HepG2 (cell line): Measurements from ENCODE around the gene EEF2. TPM values are rescaled to one million over a fixed set of nuclear protein-coding genes. Genes with fewer than 3 reads are reported as not detected.
"Not testable (repeated sequence)": the region's sequence is repeated elsewhere in the genome, so short reads cannot be mapped to it uniquely, and the experiment has no call there.

Experiments used
- ATAC-seq: fragments of 200-7000 bp; cut with Tn5 transposase; 3 replicates; pipeline ENCODE4 v1.9.1; 2020; ENCODE audit warnings: mild to moderate bottlenecking, moderate library complexity
- BruUV-seq: library from RNA; stranded (reverse); fragments of 400-500 nt; replicated peaks from 2 replicates; lab custom pipeline; 2021; lab: Mats Ljungman, UMichigan
- CTCF ChIA-PET: fragments of 300-600 bp; formaldehyde crosslinking; extraction: SDS; loops from one replicate; lab custom pipeline; 2021; ENCODE audit warnings: low total read pairs, inconsistent platforms, low intra/inter-chr PET ratio; lab: Yijun Ruan, JAX
- POLR2A ChIA-PET: fragments of 350-600 bp; sonication (Branson Sonifier 250); formaldehyde crosslinking; loops from one replicate; lab custom pipeline; 2020; ENCODE audit warnings: antibody characterized with exemption, inconsistent platforms; lab: Yijun Ruan, JAX
- DNase-seq: peaks from one replicate; pipeline ENCODE4 v3.0.0-alpha.2; 2015; ENCODE audit warnings: low spot score
- FAIRE-seq: peaks from 3 replicates; lab custom pipeline; 2011; peaks lifted over from hg19 to GRCh38; lab: Jason Lieb, UNC
- H2AFZ ChIP-seq: one replicate; pipeline ENCODE4 v1.6.1; 2011; ENCODE audit warnings: low read length, inconsistent platforms
- H3K27ac ChIP-seq: fragments of 300-600 bp; 3 replicates; pipeline ENCODE4 v1.8.0; 2011; ENCODE audit warnings: mixed run types, mild to moderate bottlenecking, mixed read lengths, low read length, inconsistent platforms; ENCODE audit not compliant: insufficient read depth; ENCODE audit errors: extremely low read length
- H3K27me3 ChIP-seq, 2 experiments: fragments of 200-600 bp in 1 of 2; 2 replicates in 1 of 2; 3 replicates in 1 of 2; pipeline versions ENCODE4 v1.6.0 to v1.8.0; 2011; ENCODE audit warnings: low read length in 2 of 2, mild to moderate bottlenecking in 2 of 2, moderate library complexity in 2 of 2, inconsistent platforms in 1 of 2; ENCODE audit not compliant: insufficient read depth in 2 of 2, control insufficient read depth in 1 of 2
- H3K36me3 ChIP-seq, 2 experiments: fragments of 200-600 bp in 1 of 2; replicated peaks in 1 of 2; 2 replicates in 1 of 2; 3 replicates in 1 of 2; pipeline versions ENCODE4 v1.5.1 to v1.8.0; 2011; ENCODE audit warnings: low read length in 2 of 2, inconsistent platforms in 1 of 2; ENCODE audit not compliant: insufficient read depth in 2 of 2, control insufficient read depth in 1 of 2
- H3K4me1 ChIP-seq: 2 replicates; pipeline ENCODE4 v1.5.1; 2012; ENCODE audit warnings: low read length, inconsistent platforms; ENCODE audit not compliant: insufficient read depth
- H3K4me2 ChIP-seq: 2 replicates; pipeline ENCODE4 v1.6.0; 2011; ENCODE audit warnings: low read depth, low read length, inconsistent platforms
- H3K4me3 ChIP-seq, 3 experiments: fragments of 200-600 bp in 1 of 3; sonication (generic), shearing (Covaris generic) in 1 of 3; replicated peaks in 1 of 3; 2 replicates each; pipeline ENCODE4 v1.5.1; 2011 to 2016; ENCODE audit warnings: low read length in 3 of 3, inconsistent platforms in 2 of 3, low read depth in 2 of 3, mild to moderate bottlenecking in 2 of 3, control low read depth in 1 of 3, mixed read lengths in 1 of 3; ENCODE audit not compliant: insufficient read depth in 1 of 3
- H3K79me2 ChIP-seq: one replicate; pipeline ENCODE4 v1.6.1; 2011; ENCODE audit warnings: low read length, inconsistent platforms; ENCODE audit not compliant: insufficient read depth
- H3K9ac ChIP-seq: 2 replicates; pipeline ENCODE4 v1.6.0; 2011; ENCODE audit warnings: mild to moderate bottlenecking, low read depth, low read length, inconsistent platforms; ENCODE audit not compliant: insufficient read depth
- H3K9me3 ChIP-seq: 2 replicates; pipeline ENCODE4 v1.5.1; 2012; ENCODE audit warnings: mild to moderate bottlenecking, low read length
- H4K20me1 ChIP-seq: 2 replicates; pipeline ENCODE4 v1.6.0; 2011; ENCODE audit warnings: inconsistent platforms, mild to moderate bottlenecking, low read length, moderate library complexity; ENCODE audit not compliant: insufficient read depth
- KLF11 ChIP-seq: IDR thresholded peaks from 2 replicates; pipeline ENCODE4 v1.6.1; 2016; ENCODE audit warnings: missing compliant biosample characterization
- MEF2D ChIP-seq: sonication (generic); formaldehyde crosslinking; IDR thresholded peaks from 2 replicates; pipeline ENCODE4 v1.5.1; 2020; ENCODE audit warnings: mild to moderate bottlenecking, missing genetic modification reagents
- NFE2L1 ChIP-seq: sonication (generic); formaldehyde crosslinking; IDR thresholded peaks from 2 replicates; pipeline ENCODE4 v1.4.0; 2020; ENCODE audit warnings: missing genetic modification reagents, mild to moderate bottlenecking, borderline replicate concordance
- ONECUT2 ChIP-seq: sonication (generic); formaldehyde crosslinking; IDR thresholded peaks from 2 replicates; pipeline ENCODE4 v1.4.0; 2020; ENCODE audit warnings: missing genetic modification reagents
- ZBTB40 ChIP-seq, 2 experiments: fragments of 450-650 bp in 1 of 2; sonication (generic) in 1 of 2; formaldehyde crosslinking in 1 of 2; IDR thresholded peaks; 2 replicates each; pipeline versions ENCODE4 v1.6.1 to v1.8.0; 2016 to 2022; ENCODE audit warnings: antibody characterized with exemption in 1 of 2, mild to moderate bottlenecking in 1 of 2, missing genetic modification reagents in 1 of 2
- WGBS: methylation state at CpG from one replicate; pipeline ENCODE4 v1.1.6; 2017; ENCODE audit warnings: low lambda C conversion rate; 5-methylcytosine and 5-hydroxymethylcytosine counted together
- in situ Hi-C: cut with HindIII; loops from 2 replicates; pipeline ENCODE4 v1.10.0; 2017; ENCODE audit warnings: low pct_unique_long_range_greater_than_20kb; ENCODE audit not compliant: extremely low pct_ligation_motif_present
- intact Hi-C: fragments of 100-400 bp; cut with micrococcal nuclease; formaldehyde crosslinking; loops from one replicate; pipeline ENCODE4 v1.10.0; 2022; ENCODE audit not compliant: unreplicated experiment
- polyA plus RNA-seq, 8 experiments: library from polyadenylated mRNA; depleted of rRNA in 3 of 8; stranded (reverse) in 7 of 8; unstranded in 1 of 8; fragments of >200 nt; fragmentation: Illumina TruSeq in 4 of 8; extraction: Trizol in 4 of 8; gene quantifications; 2 replicates each; pipeline versions ENCODE4 v1.2.1 to v1.2.3, GENCODE V29; 2011 to 2016; ENCODE audit warnings: low read depth in 4 of 8, missing spikeins in 1 of 8, mixed read lengths in 1 of 8; ENCODE audit not compliant: insufficient read depth in 1 of 8
- total RNA-seq, 5 experiments: library from RNA; depleted of rRNA; stranded (reverse); fragments of >200 nt; fragmentation: Illumina TruSeq; extraction: Trizol; gene quantifications; 2 replicates each; pipeline ENCODE4 v1.2.3, GENCODE V29; 2016; ENCODE audit warnings: low read depth in 1 of 5

EEF2 gene
- total and polyA plus RNA-seq, 2 of the 13 experiments (the other 11 are each of a cell fraction or from before 2014, with no cell fraction given) = 1,441 to 1,777 TPM

GRCh38 chr19:3942790-3943409 is 42.4 kb downstream of the EEF2 start:
- no TSS peak for BruUV-seq
- Histone ChIP-seq H3K36me3 (no peaks in the 10 kb centered on the region), H3K4me2 (no peak overlapping the region), H3K9ac (no peak overlapping the region), H2AFZ (no peak overlapping the region), H3K4me3 (no peak overlapping the region), H3K9me3 (no peaks in the 10 kb centered on the region), H3K4me1 (no peaks in the 10 kb centered on the region), H3K27ac (no peak overlapping the region), H3K79me2 (no peaks in the 10 kb centered on the region), H3K27me3 (0 out of 5 replicates have a peak, but pooled peaks cover 0 to 4% of the 10 kb centered on the region in 2 experiments), H4K20me1 (no peaks in the 10 kb centered on the region)
- CTCF ChIA-PET = no interaction called here
- TF ChIP-seq ZBTB40 (IDR thresholded peaks at IDR 0.05) (peak; percentile 82), ZBTB40 (CRISPR knock-in tag; IDR thresholded peaks at IDR 0.05) (peak; percentile 98), KLF11 (CRISPR knock-in tag) (no peak), ONECUT2 (no peak), NFE2L1 (CRISPR knock-in tag) (no peak), MEF2D (no peak)
- DNase-seq (no peak), ATAC-seq (no peak), FAIRE-seq (no peak)
- intact Hi-C loops = no loop called here
- 18% methylated on average over 8 of the region's 8 CpGs for WGBS
- POLR2A ChIA-PET = no interaction called here
- in situ Hi-C loops = no loop called here

GRCh38 chr19:3938300-3938950 is 46.8 kb downstream of the EEF2 start:
- H3K27ac ChIP-seq, DNase-seq, BruUV-seq, CTCF ChIA-PET, POLR2A ChIA-PET, H3K79me2 ChIP-seq, H3K4me3 ChIP-seq, H3K27me3 ChIP-seq, FAIRE-seq, intact Hi-C loops, H4K20me1 ChIP-seq, H2AFZ ChIP-seq, ATAC-seq, H3K9me3 ChIP-seq, H3K4me2 ChIP-seq, in situ Hi-C loops, H3K4me1 ChIP-seq, H3K9ac ChIP-seq, H3K36me3 ChIP-seq: not testable (repeated sequence)
- WGBS = 64% methylated on average over 22 of the region's 22 CpGs
